ENCODE data around the gene FMNL1. TPM values are rescaled to one million over a fixed set of nuclear protein-coding genes. Genes with fewer than 3 reads are reported as not detected.
A peak's percentile ranks its signal among the peaks of the same experiment; 100 is the strongest.

The FMNL1 gene
- total and polyA plus RNA-seq, 10 of the 15 experiments (the other 5 are each of a cell fraction or from before 2014, with no cell fraction given): 3.3 to 108 (median 19.5) TPM

GRCh38 chr17:45225964-45226530, 4.4 kb downstream of the FMNL1 start (continued):
- TF ChIP-seq REST (IDR thresholded peaks at IDR 0.05; ENCODE audit: low read depth, low read length) (peak; percentile 23; the same call in 1 of the 2 replicates), RUNX3 (IDR thresholded peaks at IDR 0.05; ENCODE audit: low read length) (no peak), POLR2AphosphoS5 (IDR thresholded peaks at IDR 0.05; ENCODE audit: low read length) (peak; percentile 95), CEBPZ (IDR thresholded peaks at IDR 0.05; ENCODE audit: low read depth, low read length) (no peak), TCF3 (IDR thresholded peaks at IDR 0.05; ENCODE audit: borderline replicate concordance, insufficient read depth, low read depth, low read length) (peak; percentile 86), FOS (IDR thresholded peaks at IDR 0.05; ENCODE audit: borderline replicate concordance, extremely low read depth, insufficient read length) (no peak), ZBTB4 (CRISPR knock-in tag; IDR thresholded peaks at IDR 0.05) (no peak), TAF1 (IDR thresholded peaks at IDR 0.05; ENCODE audit: borderline replicate concordance, low read depth, low read length) (peak; percentile 90), SMAD1 (IDR thresholded peaks at IDR 0.05; ENCODE audit: low read depth, partially characterized antibody) (peak; percentile 57), KAT2A (conservative IDR thresholded peaks at IDR 0.05; ENCODE audit: control insufficient read depth, low read depth, low read length) (no peak), E2F4 (IDR thresholded peaks at IDR 0.05; ENCODE audit: low read depth, low read length) (no peak), ZBTB33 (IDR thresholded peaks at IDR 0.05) (no peak), IRF4 (IDR thresholded peaks at IDR 0.05; ENCODE audit: low read depth, low read length) (peak; percentile 47; the same call in 1 of the 2 replicates), BHLHE40 (IDR thresholded peaks at IDR 0.05; ENCODE audit: borderline replicate concordance in 1 of 2, low read depth in 2 of 2, low read length in 1 of 2) (peak; percentile 81 to 88), EGR1 (IDR thresholded peaks at IDR 0.05; ENCODE audit: borderline replicate concordance in 1 of 2, low read depth in 2 of 2, low read length in 2 of 2) (peak in 1 of 2 experiments; percentile 74; a peak in 2 of 3 replicates), HDGF (IDR thresholded peaks at IDR 0.05) (peak; percentile 92)
